HepG2 (cell line): Measurements from ENCODE around the gene DAB1. TPM values are rescaled to one million over a fixed set of nuclear protein-coding genes. Genes with fewer than 3 reads are reported as not detected.

Experiments
- ATAC-seq: fragments of 200-7000 bp; cut with Tn5 transposase; 3 replicates; pipeline ENCODE4 v1.9.1; 2020; ENCODE audit warnings: mild to moderate bottlenecking, moderate library complexity
- BruUV-seq: library from RNA; stranded (reverse); fragments of 400-500 nt; replicated peaks from 2 replicates; lab custom pipeline; 2021; lab: Mats Ljungman, UMichigan
- CTCF ChIA-PET: fragments of 300-600 bp; formaldehyde crosslinking; extraction: SDS; loops from one replicate; lab custom pipeline; 2021; ENCODE audit warnings: low total read pairs, inconsistent platforms, low intra/inter-chr PET ratio; lab: Yijun Ruan, JAX
- POLR2A ChIA-PET: fragments of 350-600 bp; sonication (Branson Sonifier 250); formaldehyde crosslinking; loops from one replicate; lab custom pipeline; 2020; ENCODE audit warnings: antibody characterized with exemption, inconsistent platforms; lab: Yijun Ruan, JAX
- DNase-seq: peaks from one replicate; pipeline ENCODE4 v3.0.0-alpha.2; 2015; ENCODE audit warnings: low spot score
- FAIRE-seq: peaks from 3 replicates; lab custom pipeline; 2011; peaks lifted over from hg19 to GRCh38; lab: Jason Lieb, UNC
- H2AFZ ChIP-seq: one replicate; pipeline ENCODE4 v1.6.1; 2011; ENCODE audit warnings: low read length, inconsistent platforms
- H3K27ac ChIP-seq: fragments of 300-600 bp; 3 replicates; pipeline ENCODE4 v1.8.0; 2011; ENCODE audit warnings: mixed run types, mild to moderate bottlenecking, mixed read lengths, low read length, inconsistent platforms; ENCODE audit not compliant: insufficient read depth; ENCODE audit errors: extremely low read length
- H3K27me3 ChIP-seq, 2 experiments: fragments of 200-600 bp in 1 of 2; 2 replicates in 1 of 2; 3 replicates in 1 of 2; pipeline versions ENCODE4 v1.6.0 to v1.8.0; 2011; ENCODE audit warnings: low read length in 2 of 2, mild to moderate bottlenecking in 2 of 2, moderate library complexity in 2 of 2, inconsistent platforms in 1 of 2; ENCODE audit not compliant: insufficient read depth in 2 of 2, control insufficient read depth in 1 of 2
- H3K36me3 ChIP-seq, 2 experiments: fragments of 200-600 bp in 1 of 2; replicated peaks in 1 of 2; 2 replicates in 1 of 2; 3 replicates in 1 of 2; pipeline versions ENCODE4 v1.5.1 to v1.8.0; 2011; ENCODE audit warnings: low read length in 2 of 2, inconsistent platforms in 1 of 2; ENCODE audit not compliant: insufficient read depth in 2 of 2, control insufficient read depth in 1 of 2
- H3K4me1 ChIP-seq: 2 replicates; pipeline ENCODE4 v1.5.1; 2012; ENCODE audit warnings: low read length, inconsistent platforms; ENCODE audit not compliant: insufficient read depth
- H3K4me2 ChIP-seq: 2 replicates; pipeline ENCODE4 v1.6.0; 2011; ENCODE audit warnings: low read depth, low read length, inconsistent platforms
- H3K4me3 ChIP-seq, 3 experiments: fragments of 200-600 bp in 1 of 3; sonication (generic), shearing (Covaris generic) in 1 of 3; replicated peaks in 1 of 3; 2 replicates each; pipeline ENCODE4 v1.5.1; 2011 to 2016; ENCODE audit warnings: low read length in 3 of 3, inconsistent platforms in 2 of 3, low read depth in 2 of 3, mild to moderate bottlenecking in 2 of 3, control low read depth in 1 of 3, mixed read lengths in 1 of 3; ENCODE audit not compliant: insufficient read depth in 1 of 3
- H3K79me2 ChIP-seq: one replicate; pipeline ENCODE4 v1.6.1; 2011; ENCODE audit warnings: low read length, inconsistent platforms; ENCODE audit not compliant: insufficient read depth
- H3K9ac ChIP-seq: 2 replicates; pipeline ENCODE4 v1.6.0; 2011; ENCODE audit warnings: mild to moderate bottlenecking, low read depth, low read length, inconsistent platforms; ENCODE audit not compliant: insufficient read depth
- H3K9me3 ChIP-seq: 2 replicates; pipeline ENCODE4 v1.5.1; 2012; ENCODE audit warnings: mild to moderate bottlenecking, low read length
- H4K20me1 ChIP-seq: 2 replicates; pipeline ENCODE4 v1.6.0; 2011; ENCODE audit warnings: inconsistent platforms, mild to moderate bottlenecking, low read length, moderate library complexity; ENCODE audit not compliant: insufficient read depth
- ARNTL ChIP-seq: sonication (generic); formaldehyde crosslinking; IDR thresholded peaks from 2 replicates; pipeline ENCODE4 v1.4.0; 2020; ENCODE audit warnings: mild to moderate bottlenecking, missing genetic modification reagents
- CCAR2 ChIP-seq: fragments of 200-400 bp; formaldehyde crosslinking; optimal IDR thresholded peaks from 2 replicates; pipeline ENCODE3; 2018; ENCODE audit warnings: low read depth, mild to moderate bottlenecking, low read length, moderate library complexity
- EZH2 ChIP-seq: conservative IDR thresholded peaks from 2 replicates; pipeline ENCODE4 v1.6.1; 2012; ENCODE audit warnings: mild to moderate bottlenecking, low read depth, low read length, moderate library complexity
- HDAC6 ChIP-seq: fragments of 200-600 bp; sonication (generic); IDR thresholded peaks from 2 replicates; pipeline ENCODE4 v1.7.0; 2017; ENCODE audit warnings: mild to moderate bottlenecking, antibody characterized with exemption, low read length, low read depth
- RBM22 ChIP-seq: fragments of 200-400 bp; formaldehyde crosslinking; optimal IDR thresholded peaks from 2 replicates; pipeline ENCODE3; 2017; ENCODE audit warnings: mild to moderate bottlenecking, low read length, moderate library complexity
- REPIN1 ChIP-seq: sonication (generic); formaldehyde crosslinking; IDR thresholded peaks from 2 replicates; pipeline ENCODE4 v1.8.0; 2022; ENCODE audit warnings: missing genetic modification reagents, low read depth, mild to moderate bottlenecking, borderline replicate concordance
- RXRB ChIP-seq: IDR thresholded peaks from 2 replicates; pipeline ENCODE4 v1.6.1; 2016; ENCODE audit warnings: borderline replicate concordance, missing genetic modification reagents, missing compliant biosample characterization
- U2AF2 ChIP-seq: fragments of 200-400 bp; formaldehyde crosslinking; IDR thresholded peaks from 2 replicates; pipeline ENCODE4 v1.6.1; 2017; ENCODE audit warnings: low read depth, mild to moderate bottlenecking, low read length
- ZFY ChIP-seq: sonication (generic); formaldehyde crosslinking; IDR thresholded peaks from 2 replicates; pipeline ENCODE4 v1.4.0; 2020; ENCODE audit warnings: missing genetic modification reagents
- ZKSCAN5 ChIP-seq: sonication (generic); formaldehyde crosslinking; IDR thresholded peaks from 2 replicates; pipeline ENCODE4 v1.5.1; 2020; ENCODE audit warnings: mild to moderate bottlenecking, missing genetic modification reagents
- ZNF24 ChIP-seq: fragments of 450-650 bp; IDR thresholded peaks from 2 replicates; pipeline ENCODE4 v1.6.1; 2017; ENCODE audit warnings: antibody characterized with exemption, mild to moderate bottlenecking
- ZNF382 ChIP-seq: sonication (generic); formaldehyde crosslinking; IDR thresholded peaks from 2 replicates; pipeline ENCODE4 v1.5.0; 2020; ENCODE audit warnings: missing genetic modification reagents, mild to moderate bottlenecking, borderline replicate concordance
- ZNF879 ChIP-seq: sonication (generic); formaldehyde crosslinking; IDR thresholded peaks from 2 replicates; pipeline ENCODE4 v1.8.1; 2023; ENCODE audit warnings: missing genetic modification reagents
- WGBS: methylation state at CpG from one replicate; pipeline ENCODE4 v1.1.6; 2017; ENCODE audit warnings: low lambda C conversion rate; 5-methylcytosine and 5-hydroxymethylcytosine counted together
- in situ Hi-C: cut with HindIII; loops from 2 replicates; pipeline ENCODE4 v1.10.0; 2017; ENCODE audit warnings: low pct_unique_long_range_greater_than_20kb; ENCODE audit not compliant: extremely low pct_ligation_motif_present
- intact Hi-C: fragments of 100-400 bp; cut with micrococcal nuclease; formaldehyde crosslinking; loops from one replicate; pipeline ENCODE4 v1.10.0; 2022; ENCODE audit not compliant: unreplicated experiment
- polyA plus RNA-seq, 8 experiments: library from polyadenylated mRNA; depleted of rRNA in 3 of 8; stranded (reverse) in 7 of 8; unstranded in 1 of 8; fragments of >200 nt; fragmentation: Illumina TruSeq in 4 of 8; extraction: Trizol in 4 of 8; gene quantifications; 2 replicates each; pipeline versions ENCODE4 v1.2.1 to v1.2.3, GENCODE V29; 2011 to 2016; ENCODE audit warnings: low read depth in 4 of 8, missing spikeins in 1 of 8, mixed read lengths in 1 of 8; ENCODE audit not compliant: insufficient read depth in 1 of 8
- total RNA-seq, 5 experiments: library from RNA; depleted of rRNA; stranded (reverse); fragments of >200 nt; fragmentation: Illumina TruSeq; extraction: Trizol; gene quantifications; 2 replicates each; pipeline ENCODE4 v1.2.3, GENCODE V29; 2016; ENCODE audit warnings: low read depth in 1 of 5
- TF ChIP-seq, protein P1 (sequence below): sonication (generic); formaldehyde crosslinking; IDR thresholded peaks from 2 replicates; pipeline ENCODE4 v1.4.0; 2020; ENCODE audit warnings: low read depth, mild to moderate bottlenecking, missing genetic modification reagents
- TF ChIP-seq, protein P2 (sequence below): sonication (generic); formaldehyde crosslinking; IDR thresholded peaks from 2 replicates; pipeline ENCODE4 v1.4.0; 2020; ENCODE audit warnings: mild to moderate bottlenecking, missing genetic modification reagents
- TF ChIP-seq, protein P3 (sequence below): sonication (generic); formaldehyde crosslinking; IDR thresholded peaks from 2 replicates; pipeline ENCODE4 v1.5.0; 2020; ENCODE audit warnings: mild to moderate bottlenecking, missing genetic modification reagents
- TF ChIP-seq, protein P4 (sequence below): sonication (generic); formaldehyde crosslinking; conservative IDR thresholded peaks from 2 replicates; pipeline ENCODE4 v1.4.0; 2020; ENCODE audit warnings: missing genetic modification reagents

The DAB1 gene
- total and polyA plus RNA-seq, 2 of the 13 experiments (the other 11 are each of a cell fraction or from before 2014, with no cell fraction given), result 0.04 to 0.13 TPM

DNA sequence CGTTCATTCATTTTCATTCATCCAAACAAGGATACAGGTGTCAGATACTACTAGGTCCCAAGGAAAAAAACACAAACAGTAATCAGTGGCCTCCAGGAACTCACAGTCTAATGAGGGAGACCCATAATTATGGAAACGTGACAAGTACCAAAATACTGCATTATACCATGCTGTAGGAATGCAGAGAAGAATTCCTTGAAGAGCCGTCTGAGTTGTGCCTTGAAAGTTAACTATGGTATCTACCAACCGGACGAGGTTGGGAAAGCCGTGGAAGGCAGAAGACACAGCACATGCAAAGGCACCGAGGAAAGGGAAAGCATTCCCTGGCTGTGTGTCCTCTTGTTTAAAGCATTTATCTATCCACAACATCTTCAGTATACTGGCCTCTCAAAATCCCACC, 206.0 kb downstream of the DAB1 start:
- Histone ChIP-seq H4K20me1 (no peaks in the 10 kb centered on the region), H3K27me3 (no peaks in the 10 kb centered on the region; a peak in 1 of 5 replicates), H3K9me3 (no peaks in the 10 kb centered on the region), H3K36me3 (no peaks in the 10 kb centered on the region), H3K4me1 (no peaks in the 10 kb centered on the region), H3K79me2 (no peaks in the 10 kb centered on the region), H3K4me2 (no peak overlapping the region), H3K27ac (no peak overlapping the region), H3K9ac (no peak overlapping the region), H2AFZ (no peak overlapping the region), H3K4me3 (no peak overlapping the region)
- 60% methylated on average over 7 of the region's 7 CpGs for WGBS
- CTCF ChIA-PET, result no interaction called here
- FAIRE-seq (no peak), DNase-seq (no peak), ATAC-seq (no peak)
- in situ Hi-C loops (no loop called here), intact Hi-C loops (no loop called here)
- POLR2A ChIA-PET, result no interaction called here
- BruUV-seq, result no TSS peak
- no peak for TF ChIP-seq ARNTL (CRISPR knock-in tag)
- TF ChIP-seq ZNF879 (CRISPR knock-in tag), result no peak
- TF ChIP-seq CCAR2, result no peak
- TF ChIP-seq EZH2, result no peak
- TF ChIP-seq RBM22, result no peak
- no peak for TF ChIP-seq HDAC6
- TF ChIP-seq, protein P1, sequence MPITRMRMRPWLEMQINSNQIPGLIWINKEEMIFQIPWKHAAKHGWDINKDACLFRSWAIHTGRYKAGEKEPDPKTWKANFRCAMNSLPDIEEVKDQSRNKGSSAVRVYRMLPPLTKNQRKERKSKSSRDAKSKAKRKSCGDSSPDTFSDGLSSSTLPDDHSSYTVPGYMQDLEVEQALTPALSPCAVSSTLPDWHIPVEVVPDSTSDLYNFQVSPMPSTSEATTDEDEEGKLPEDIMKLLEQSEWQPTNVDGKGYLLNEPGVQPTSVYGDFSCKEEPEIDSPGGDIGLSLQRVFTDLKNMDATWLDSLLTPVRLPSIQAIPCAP (CRISPR knock-in tag), result no peak
- no peak for TF ChIP-seq REPIN1 (CRISPR knock-in tag)
- TF ChIP-seq U2AF2, result no peak
- no peak for TF ChIP-seq ZKSCAN5 (CRISPR knock-in tag)
- no peak for TF ChIP-seq ZFY (CRISPR knock-in tag)
- TF ChIP-seq, protein P2, sequence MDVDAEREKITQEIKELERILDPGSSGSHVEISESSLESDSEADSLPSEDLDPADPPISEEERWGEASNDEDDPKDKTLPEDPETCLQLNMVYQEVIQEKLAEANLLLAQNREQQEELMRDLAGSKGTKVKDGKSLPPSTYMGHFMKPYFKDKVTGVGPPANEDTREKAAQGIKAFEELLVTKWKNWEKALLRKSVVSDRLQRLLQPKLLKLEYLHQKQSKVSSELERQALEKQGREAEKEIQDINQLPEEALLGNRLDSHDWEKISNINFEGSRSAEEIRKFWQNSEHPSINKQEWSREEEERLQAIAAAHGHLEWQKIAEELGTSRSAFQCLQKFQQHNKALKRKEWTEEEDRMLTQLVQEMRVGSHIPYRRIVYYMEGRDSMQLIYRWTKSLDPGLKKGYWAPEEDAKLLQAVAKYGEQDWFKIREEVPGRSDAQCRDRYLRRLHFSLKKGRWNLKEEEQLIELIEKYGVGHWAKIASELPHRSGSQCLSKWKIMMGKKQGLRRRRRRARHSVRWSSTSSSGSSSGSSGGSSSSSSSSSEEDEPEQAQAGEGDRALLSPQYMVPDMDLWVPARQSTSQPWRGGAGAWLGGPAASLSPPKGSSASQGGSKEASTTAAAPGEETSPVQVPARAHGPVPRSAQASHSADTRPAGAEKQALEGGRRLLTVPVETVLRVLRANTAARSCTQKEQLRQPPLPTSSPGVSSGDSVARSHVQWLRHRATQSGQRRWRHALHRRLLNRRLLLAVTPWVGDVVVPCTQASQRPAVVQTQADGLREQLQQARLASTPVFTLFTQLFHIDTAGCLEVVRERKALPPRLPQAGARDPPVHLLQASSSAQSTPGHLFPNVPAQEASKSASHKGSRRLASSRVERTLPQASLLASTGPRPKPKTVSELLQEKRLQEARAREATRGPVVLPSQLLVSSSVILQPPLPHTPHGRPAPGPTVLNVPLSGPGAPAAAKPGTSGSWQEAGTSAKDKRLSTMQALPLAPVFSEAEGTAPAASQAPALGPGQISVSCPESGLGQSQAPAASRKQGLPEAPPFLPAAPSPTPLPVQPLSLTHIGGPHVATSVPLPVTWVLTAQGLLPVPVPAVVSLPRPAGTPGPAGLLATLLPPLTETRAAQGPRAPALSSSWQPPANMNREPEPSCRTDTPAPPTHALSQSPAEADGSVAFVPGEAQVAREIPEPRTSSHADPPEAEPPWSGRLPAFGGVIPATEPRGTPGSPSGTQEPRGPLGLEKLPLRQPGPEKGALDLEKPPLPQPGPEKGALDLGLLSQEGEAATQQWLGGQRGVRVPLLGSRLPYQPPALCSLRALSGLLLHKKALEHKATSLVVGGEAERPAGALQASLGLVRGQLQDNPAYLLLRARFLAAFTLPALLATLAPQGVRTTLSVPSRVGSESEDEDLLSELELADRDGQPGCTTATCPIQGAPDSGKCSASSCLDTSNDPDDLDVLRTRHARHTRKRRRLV (CRISPR knock-in tag), result no peak
- TF ChIP-seq, protein P3, sequence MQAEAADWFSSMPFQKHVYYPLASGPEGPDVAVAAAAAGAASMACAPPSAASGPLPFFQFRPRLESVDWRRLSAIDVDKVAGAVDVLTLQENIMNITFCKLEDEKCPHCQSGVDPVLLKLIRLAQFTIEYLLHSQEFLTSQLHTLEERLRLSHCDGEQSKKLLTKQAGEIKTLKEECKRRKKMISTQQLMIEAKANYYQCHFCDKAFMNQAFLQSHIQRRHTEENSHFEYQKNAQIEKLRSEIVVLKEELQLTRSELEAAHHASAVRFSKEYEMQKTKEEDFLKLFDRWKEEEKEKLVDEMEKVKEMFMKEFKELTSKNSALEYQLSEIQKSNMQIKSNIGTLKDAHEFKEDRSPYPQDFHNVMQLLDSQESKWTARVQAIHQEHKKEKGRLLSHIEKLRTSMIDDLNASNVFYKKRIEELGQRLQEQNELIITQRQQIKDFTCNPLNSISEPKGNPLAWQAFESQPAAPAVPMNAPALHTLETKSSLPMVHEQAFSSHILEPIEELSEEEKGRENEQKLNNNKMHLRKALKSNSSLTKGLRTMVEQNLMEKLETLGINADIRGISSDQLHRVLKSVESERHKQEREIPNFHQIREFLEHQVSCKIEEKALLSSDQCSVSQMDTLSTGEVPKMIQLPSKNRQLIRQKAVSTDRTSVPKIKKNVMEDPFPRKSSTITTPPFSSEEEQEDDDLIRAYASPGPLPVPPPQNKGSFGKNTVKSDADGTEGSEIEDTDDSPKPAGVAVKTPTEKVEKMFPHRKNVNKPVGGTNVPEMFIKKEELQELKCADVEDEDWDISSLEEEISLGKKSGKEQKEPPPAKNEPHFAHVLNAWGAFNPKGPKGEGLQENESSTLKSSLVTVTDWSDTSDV (CRISPR knock-in tag), result no peak
- no peak for TF ChIP-seq ZNF24
- no peak for TF ChIP-seq ZNF382 (CRISPR knock-in tag)
- TF ChIP-seq, protein P4, sequence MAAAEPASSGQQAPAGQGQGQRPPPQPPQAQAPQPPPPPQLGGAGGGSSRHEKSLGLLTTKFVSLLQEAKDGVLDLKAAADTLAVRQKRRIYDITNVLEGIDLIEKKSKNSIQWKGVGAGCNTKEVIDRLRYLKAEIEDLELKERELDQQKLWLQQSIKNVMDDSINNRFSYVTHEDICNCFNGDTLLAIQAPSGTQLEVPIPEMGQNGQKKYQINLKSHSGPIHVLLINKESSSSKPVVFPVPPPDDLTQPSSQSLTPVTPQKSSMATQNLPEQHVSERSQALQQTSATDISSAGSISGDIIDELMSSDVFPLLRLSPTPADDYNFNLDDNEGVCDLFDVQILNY, result no peak
- no peak for TF ChIP-seq RXRB
